ENCODE data around the gene PIP4P1. TPM values are rescaled to one million over a fixed set of nuclear protein-coding genes. Genes with fewer than 3 reads are reported as not detected.

PIP4P1 gene
- polyA plus RNA-seq, 1 experiment: 24.5 TPM

GRCh38 chr14:20412411-20412810 is 48.8 kb downstream of the PIP4P1 start:
- Histone ChIP-seq H3K27ac (ENCODE audit: low read depth, low read length) (peak overlapping the region; percentile 94), H3K27me3 (ENCODE audit: control insufficient read depth, insufficient read depth, low read length) (no peaks in the 10 kb centered on the region), H3K9me3 (ENCODE audit: control insufficient read depth, insufficient read depth, low read length) (no peaks in the 10 kb centered on the region; the same call in 1 of the 2 replicates), H3K4me3 (ENCODE audit: low read depth, low read length) (peak overlapping the region; percentile 88)
- DNase-seq (ENCODE audit: low read depth, low spot score): no peak
- POLR2A ChIA-PET: interaction anchor here (0.6 to 2.3 kb wide), 6 partner anchors 22 to 270 kb away, joined by 3 to 19 read pairs (median 4); partner anchors contain the start of genes PARP2 and PNP
- no peak for TF ChIP-seq CTCF (IDR thresholded peaks at IDR 0.05; ENCODE audit: low read depth, low read length)
- CTCF ChIA-PET: interaction anchor here (0.7 to 4.4 kb wide), 2 partner anchors 116 to 196 kb away, joined by 3 to 58 read pairs; no protein-coding TSS in a partner anchor

GRCh38 chr14:20409226-20409625 is 52.0 kb downstream of the PIP4P1 start:
- ChIA-PET POLR2A (interaction anchor here (0.5 kb wide), 1 partner anchor 1117 kb away, joined by 3 read pairs; the partner anchor contains the start of gene SALL2), CTCF (no interaction called here)
- TF ChIP-seq CTCF (IDR thresholded peaks at IDR 0.05; ENCODE audit: low read depth, low read length): no peak
- H3K27ac ChIP-seq (ENCODE audit: low read depth, low read length): no peak overlapping the region
- no peak overlapping the region for H3K4me3 ChIP-seq (ENCODE audit: low read depth, low read length)
- no peaks in the 10 kb centered on the region; the same call in 1 of the 2 replicates for H3K9me3 ChIP-seq (ENCODE audit: control insufficient read depth, insufficient read depth, low read length)
- DNase-seq (ENCODE audit: low read depth, low spot score): no peak
- H3K27me3 ChIP-seq (ENCODE audit: control insufficient read depth, insufficient read depth, low read length): no peaks in the 10 kb centered on the region

Small RNA genes within 50 kb of the gene (small RNA-seq; reads per million reads assigned to genes)
- gene RNA5SP382 (ENCODE audit: insufficient read length, low read depth): 4.3 reads per million, percentile 43 among the genes with 10 or more reads in this experiment

Other genes starting within 250 kb of the PIP4P1 start
- gene OR11H6, start 237.7 kb downstream of the PIP4P1 start, polyA plus RNA-seq (2011; rRNA removed): not detected in 2 replicates
- gene OR11H7, start 232.5 kb downstream of the PIP4P1 start, polyA plus RNA-seq (2011; rRNA removed): not detected in 2 replicates
- gene OR11H4, start 222.1 kb downstream of the PIP4P1 start, polyA plus RNA-seq (2011; rRNA removed): not detected in 2 replicates
- 20.0 and 23.5 TPM in 2 replicates for gene TTC5, start 155.5 kb downstream of the PIP4P1 start, polyA plus RNA-seq (2011; rRNA removed)
- 54.2 and 69.2 TPM in 2 replicates for gene CCNB1IP1, start 128.2 kb downstream of the PIP4P1 start, polyA plus RNA-seq (2011; rRNA removed)
- gene PARP2, start 117.8 kb downstream of the PIP4P1 start, polyA plus RNA-seq (2011; rRNA removed): 11.8 and 12.3 TPM in 2 replicates
- 18.6 and 18.8 TPM in 2 replicates for gene TEP1, start 47.9 kb downstream of the PIP4P1 start, polyA plus RNA-seq (2011; rRNA removed)
- gene KLHL33, start 25.3 kb downstream of the PIP4P1 start, polyA plus RNA-seq (2011; rRNA removed): 0.06 and 0.09 TPM in 2 replicates
- 23.6 and 29.2 TPM in 2 replicates for gene OSGEP, start 6.6 kb downstream of the PIP4P1 start, polyA plus RNA-seq (2011; rRNA removed)
- 240 and 274 TPM in 2 replicates for gene APEX1, start 6.2 kb downstream of the PIP4P1 start, polyA plus RNA-seq (2011; rRNA removed)
- 23.1 and 25.3 TPM in 2 replicates for gene PNP, start 8.0 kb upstream of the PIP4P1 start, polyA plus RNA-seq (2011; rRNA removed)
- not detected in 2 replicates for gene RNASE10, start 44.1 kb upstream of the PIP4P1 start, polyA plus RNA-seq (2011; rRNA removed)
- not detected in 2 replicates for gene RNASE9, start 99.6 kb upstream of the PIP4P1 start, polyA plus RNA-seq (2011; rRNA removed)
- not detected in 2 replicates for gene RNASE11, start 126.6 kb upstream of the PIP4P1 start, polyA plus RNA-seq (2011; rRNA removed)
- gene RNASE12, start 129.9 kb upstream of the PIP4P1 start, polyA plus RNA-seq (2011; rRNA removed): not detected in 2 replicates
- gene OR6S1, start 180.3 kb upstream of the PIP4P1 start, polyA plus RNA-seq (2011; rRNA removed): not detected in 2 replicates
- 15.8 and 19.0 TPM in 2 replicates for gene RNASE4, start 223.1 kb upstream of the PIP4P1 start, polyA plus RNA-seq (2011; rRNA removed)
- 5.1 TPM in 2 replicates for gene ANG, start 227.3 kb upstream of the PIP4P1 start, polyA plus RNA-seq (2011; rRNA removed)